IMR-90 (cell line): Measurements from ENCODE around the gene CALHM3. TPM values are rescaled to one million over a fixed set of nuclear protein-coding genes. Genes with fewer than 3 reads are reported as not detected.

Experiments used
- ATAC-seq: fragments of 200-7000 bp; cut with Tn5 transposase; 2 replicates; pipeline ENCODE4 v1.9.1; 2020; ENCODE audit warnings: low read depth, mild to moderate bottlenecking, moderate library complexity
- BruUV-seq: library from RNA; stranded (reverse); fragments of 400-500 nt; replicated peaks from 2 replicates; lab custom pipeline; 2021; lab: Mats Ljungman, UMichigan
- CTCF ChIA-PET: fragments of 300-600 bp; formaldehyde crosslinking; extraction: SDS; loops from one replicate; lab custom pipeline; 2021; ENCODE audit warnings: antibody characterized with exemption; lab: Yijun Ruan, JAX
- POLR2A ChIA-PET: fragments of 300-600 bp; sonication (Branson Sonifier 250); formaldehyde crosslinking; loops from one replicate; lab custom pipeline; 2022; ENCODE audit warnings: antibody characterized with exemption; ENCODE audit not compliant: unreplicated experiment; lab: Charles Lee
- DNase-seq: peaks from one replicate; pipeline ENCODE4 v3.0.0; 2013
- H2AFZ ChIP-seq: replicated peaks from 2 replicates; pipeline ENCODE3; 2013; ENCODE audit warnings: low read length, mild to moderate bottlenecking; ENCODE audit not compliant: poor library complexity
- H2AK5ac ChIP-seq: 2 replicates; pipeline ENCODE4 v1.6.1; 2013; ENCODE audit warnings: low read depth, low read length, inconsistent platforms
- H2AK9ac ChIP-seq: replicated peaks from 2 replicates; pipeline ENCODE3; 2013; ENCODE audit warnings: mild to moderate bottlenecking, low read depth, low read length, moderate library complexity; ENCODE audit not compliant: poor library complexity
- H2BK120ac ChIP-seq: 2 replicates; pipeline ENCODE4 v1.6.1; 2013; ENCODE audit warnings: low read depth, low read length, inconsistent platforms
- H2BK15ac ChIP-seq: 3 replicates; pipeline ENCODE4 v1.6.1; 2013; ENCODE audit warnings: low read depth, low read length, inconsistent platforms
- H2BK20ac ChIP-seq: 2 replicates; pipeline ENCODE4 v1.6.1; 2013; ENCODE audit warnings: low read depth, mild to moderate bottlenecking, inconsistent platforms, low read length, moderate library complexity
- H2BK5ac ChIP-seq: 2 replicates; pipeline ENCODE4 v1.6.1; 2013; ENCODE audit warnings: mild to moderate bottlenecking, low read depth, low read length, inconsistent platforms; ENCODE audit not compliant: poor library complexity, severe bottlenecking
- H3K14ac ChIP-seq: replicated peaks from 2 replicates; pipeline ENCODE4 v1.6.1; 2013; ENCODE audit warnings: low read depth, low read length, inconsistent platforms
- H3K18ac ChIP-seq: 2 replicates; pipeline ENCODE4 v1.6.1; 2013; ENCODE audit warnings: low read depth, low read length, control low read depth
- H3K23ac ChIP-seq: 2 replicates; pipeline ENCODE4 v1.6.1; 2013; ENCODE audit warnings: low read depth, low read length, inconsistent platforms
- H3K27ac ChIP-seq: 2 replicates; pipeline ENCODE4 v1.5.1; 2013; ENCODE audit warnings: mild to moderate bottlenecking, control low read depth, low read length; ENCODE audit not compliant: insufficient read depth
- H3K27me3 ChIP-seq: 2 replicates; pipeline ENCODE4 v1.6.1; 2013; ENCODE audit warnings: low read length; ENCODE audit not compliant: control insufficient read depth, insufficient read depth
- H3K36me3 ChIP-seq: 2 replicates; pipeline ENCODE4 v1.6.1; 2013; ENCODE audit warnings: low read length, mixed read lengths; ENCODE audit not compliant: control insufficient read depth, insufficient read depth
- H3K4ac ChIP-seq: 2 replicates; pipeline ENCODE4 v1.6.1; 2013; ENCODE audit warnings: low read depth, low read length, inconsistent platforms
- H3K4me1 ChIP-seq: 2 replicates; pipeline ENCODE4 v1.6.1; 2013; ENCODE audit warnings: low read length, mixed read lengths; ENCODE audit not compliant: control insufficient read depth, insufficient read depth
- H3K4me2 ChIP-seq: 2 replicates; pipeline ENCODE4 v1.6.1; 2013; ENCODE audit warnings: low read depth, mild to moderate bottlenecking, control low read depth, low read length, moderate library complexity
- H3K4me3 ChIP-seq: 2 replicates; pipeline ENCODE4 v1.5.1; 2013; ENCODE audit warnings: low read depth, mild to moderate bottlenecking, control low read depth, low read length, moderate library complexity; ENCODE audit not compliant: insufficient read depth
- H3K56ac ChIP-seq: 2 replicates; pipeline ENCODE4 v1.6.1; 2013; ENCODE audit warnings: low read length, inconsistent platforms; ENCODE audit not compliant: insufficient read depth; ENCODE audit errors: extremely low read depth
- H3K79me1 ChIP-seq, 2 experiments: 2 replicates each; pipeline ENCODE4 v1.6.1; 2013; ENCODE audit warnings: low read length in 2 of 2, inconsistent platforms in 1 of 2, low read depth in 1 of 2
- H3K9ac ChIP-seq: 2 replicates; pipeline ENCODE4 v1.6.1; 2013; ENCODE audit warnings: low read depth, low read length, control low read depth
- H3K9me1 ChIP-seq: 2 replicates; pipeline ENCODE4 v1.6.1; 2013; ENCODE audit warnings: low read length, inconsistent platforms; ENCODE audit not compliant: insufficient read depth
- H3K9me3 ChIP-seq: 2 replicates; pipeline ENCODE4 v1.6.1; 2013; ENCODE audit warnings: low read length; ENCODE audit not compliant: control insufficient read depth, insufficient read depth
- H4K20me1 ChIP-seq: 2 replicates; pipeline ENCODE4 v1.6.1; 2013; ENCODE audit warnings: low read length, inconsistent platforms; ENCODE audit not compliant: insufficient read depth
- H4K5ac ChIP-seq: 2 replicates; pipeline ENCODE4 v1.6.1; 2013; ENCODE audit warnings: mild to moderate bottlenecking, low read depth, low read length, control low read depth
- H4K8ac ChIP-seq, 2 experiments: 2 replicates each; pipeline ENCODE4 v1.6.1; 2013; ENCODE audit warnings: low read depth in 2 of 2, low read length in 2 of 2, control low read depth in 1 of 2, inconsistent platforms in 1 of 2
- H4K91ac ChIP-seq: 2 replicates; pipeline ENCODE4 v1.6.1; 2013; ENCODE audit warnings: low read depth, low read length, inconsistent platforms; ENCODE audit not compliant: insufficient read depth
- BHLHE40 ChIP-seq: fragments of 150-350 bp; IDR thresholded peaks from 2 replicates; pipeline ENCODE4 v1.6.1; 2016; ENCODE audit warnings: mild to moderate bottlenecking, low read depth, low read length
- CEBPB ChIP-seq: IDR thresholded peaks from 2 replicates; pipeline ENCODE4 v1.6.1; 2012; ENCODE audit warnings: low read depth, low read length, improper control_type of control experiment
- CHD1 ChIP-seq: IDR thresholded peaks from 2 replicates; pipeline ENCODE4 v1.6.1; 2012; ENCODE audit warnings: low read depth, low read length, improper control_type of control experiment
- FOS ChIP-seq: fragments of 150-350 bp; IDR thresholded peaks from 2 replicates; pipeline ENCODE4 v1.6.1; 2016; ENCODE audit warnings: low read depth, low read length
- MAFK ChIP-seq: IDR thresholded peaks from 2 replicates; pipeline ENCODE4 v1.6.1; 2012; ENCODE audit warnings: low read depth, low read length, improper control_type of control experiment
- MAZ ChIP-seq: IDR thresholded peaks from 2 replicates; pipeline ENCODE4 v1.6.1; 2012; ENCODE audit warnings: low read depth, mild to moderate bottlenecking, low read length, improper control_type of control experiment, moderate library complexity, borderline replicate concordance
- MXI1 ChIP-seq: IDR thresholded peaks from 2 replicates; pipeline ENCODE4 v1.6.1; 2012; ENCODE audit warnings: low read depth, mild to moderate bottlenecking, low read length, moderate library complexity, borderline replicate concordance
- NFE2L2 ChIP-seq: fragments of 150-350 bp; IDR thresholded peaks from 2 replicates; pipeline ENCODE4 v1.6.1; 2016; ENCODE audit warnings: low read depth, mild to moderate bottlenecking, low read length
- POLR2A ChIP-seq: IDR thresholded peaks from 2 replicates; pipeline ENCODE4 v1.6.1; 2012; ENCODE audit warnings: mild to moderate bottlenecking, low read depth, low read length
- RAD21 ChIP-seq: IDR thresholded peaks from 2 replicates; pipeline ENCODE4 v1.6.1; 2012; ENCODE audit warnings: low read length, improper control_type of control experiment
- RCOR1 ChIP-seq: IDR thresholded peaks from 2 replicates; pipeline ENCODE4 v1.6.1; 2012; ENCODE audit warnings: mild to moderate bottlenecking, low read length, improper control_type of control experiment; ENCODE audit not compliant: insufficient replicate concordance
- RFX5 ChIP-seq: IDR thresholded peaks from 2 replicates; pipeline ENCODE4 v1.8.0; 2012; ENCODE audit warnings: low read depth, mild to moderate bottlenecking, low read length, moderate library complexity
- SMC3 ChIP-seq: fragments of 150-350 bp; IDR thresholded peaks from 2 replicates; pipeline ENCODE4 v1.6.1; 2016; ENCODE audit warnings: low read depth, mild to moderate bottlenecking, antibody characterized with exemption, low read length, moderate library complexity
- WGBS, 2 experiments: methylation state at CpG; one replicate each; pipeline versions ENCODE4 v1.1.5 to v1.1.7; 2013; ENCODE audit warnings: missing lambda C conversion rate in 2 of 2; ENCODE audit not compliant: insufficient read length in 1 of 2; ENCODE audit errors: extremely low coverage in 2 of 2; 5-methylcytosine and 5-hydroxymethylcytosine counted together
- dilution Hi-C: fragments of 300-500 bp; cut with HindIII; formaldehyde crosslinking; loops from one replicate; pipeline ENCODE4 v1.14.3; 2018; ENCODE audit warnings: low sequenced_read_pairs; ENCODE audit not compliant: unreplicated experiment
- in situ Hi-C: fragments of 300-500 bp; cut with MboI; formaldehyde crosslinking; loops from 3 replicates; pipeline ENCODE4 v1.14.3; 2019; ENCODE audit warnings: low sequenced_read_pairs, inconsistent platforms, mixed read lengths
- intact Hi-C: fragments of 100-400 bp; cut with micrococcal nuclease; formaldehyde crosslinking; loops from 2 replicates; pipeline ENCODE4 v1.10.0; 2022
- polyA plus RNA-seq, 3 experiments: library from polyadenylated mRNA; depleted of rRNA; stranded (reverse); fragments of >200 nt; gene quantifications; 2 replicates each; pipeline ENCODE4 v1.2.3, GENCODE V29; 2012; ENCODE audit warnings: low replicate concordance in 1 of 3
- total RNA-seq: library from RNA; depleted of rRNA; stranded (reverse); fragments of >200 nt; gene quantifications from 2 replicates; pipeline ENCODE4 v1.2.3, GENCODE V29; 2012
- TF ChIP-seq, protein P1 (sequence below): fragments of 150-350 bp; IDR thresholded peaks from 2 replicates; pipeline ENCODE4 v1.6.1; 2017; ENCODE audit warnings: mild to moderate bottlenecking, antibody characterized with exemption, low read length, low read depth
- TF ChIP-seq, protein P2 (sequence below): fragments of 150-350 bp; IDR thresholded peaks from 2 replicates; pipeline ENCODE4 v1.6.1; 2016; ENCODE audit warnings: low read depth, mild to moderate bottlenecking, low read length, moderate library complexity, borderline replicate concordance
- TF ChIP-seq, protein P3 (sequence below): conservative IDR thresholded peaks from 2 replicates; pipeline ENCODE4 v1.5.1; 2012; ENCODE audit warnings: mild to moderate bottlenecking, low read depth, low read length, improper control_type of control experiment

CALHM3 gene
- total and polyA plus RNA-seq, 2 of the 4 experiments (the other 2 are of a cell fraction) = not detected

DNA sequence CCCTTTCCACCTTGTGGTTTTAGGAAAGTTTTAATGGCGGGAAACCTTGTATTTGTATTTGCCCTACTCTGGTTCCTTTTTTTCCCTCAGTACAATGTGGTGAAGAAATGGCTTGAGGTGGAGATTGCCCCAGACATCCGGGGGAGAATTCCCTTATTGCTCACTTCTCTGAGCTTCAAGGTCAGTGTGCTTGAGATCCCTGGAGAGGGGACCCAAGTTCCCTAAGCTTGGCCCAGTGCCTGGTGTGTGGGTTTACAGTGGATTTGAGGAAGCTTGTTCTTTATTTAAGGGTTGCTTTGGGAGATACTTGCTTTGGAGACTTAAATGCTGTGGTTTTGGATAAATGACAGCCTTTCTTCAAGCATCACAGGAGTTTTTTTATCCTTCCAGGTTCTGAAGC lies 45.2 kb downstream of the CALHM3 start:
- Histone ChIP-seq H4K91ac (no peak overlapping the region), H2AFZ (no peak overlapping the region), H3K79me1 (peaks cover 5 to 6% of the 10 kb centered on the region in 2 experiments; a peak in 2 of 4 replicates), H2BK15ac (no peak overlapping the region), H2AK9ac (no peak overlapping the region), H3K9me1 (no peaks in the 10 kb centered on the region), H4K20me1 (no peaks in the 10 kb centered on the region), H3K36me3 (peaks cover 50% of the 10 kb centered on the region), H2BK120ac (no peak overlapping the region), H3K14ac (no peak overlapping the region), H3K23ac (no peak overlapping the region), H2BK20ac (no peak overlapping the region), H3K9me3 (no peaks in the 10 kb centered on the region), H2AK5ac (no peak overlapping the region), H4K5ac (no peak overlapping the region), H3K9ac (no peak overlapping the region), H3K18ac (no peak overlapping the region), H4K8ac (no peak overlapping the region), H2BK5ac (no peak overlapping the region), H3K4me1 (no peaks in the 10 kb centered on the region), H3K4me2 (no peak overlapping the region), H3K27ac (no peak overlapping the region), H3K56ac (no peak overlapping the region), H3K4me3 (no peak overlapping the region), H3K27me3 (no peaks in the 10 kb centered on the region), H3K4ac (no peak overlapping the region)
- ChIA-PET POLR2A (no interaction called here), CTCF (no interaction called here)
- no TSS peak for BruUV-seq
- ATAC-seq (no peak), DNase-seq (no peak)
- TF ChIP-seq, protein P1, sequence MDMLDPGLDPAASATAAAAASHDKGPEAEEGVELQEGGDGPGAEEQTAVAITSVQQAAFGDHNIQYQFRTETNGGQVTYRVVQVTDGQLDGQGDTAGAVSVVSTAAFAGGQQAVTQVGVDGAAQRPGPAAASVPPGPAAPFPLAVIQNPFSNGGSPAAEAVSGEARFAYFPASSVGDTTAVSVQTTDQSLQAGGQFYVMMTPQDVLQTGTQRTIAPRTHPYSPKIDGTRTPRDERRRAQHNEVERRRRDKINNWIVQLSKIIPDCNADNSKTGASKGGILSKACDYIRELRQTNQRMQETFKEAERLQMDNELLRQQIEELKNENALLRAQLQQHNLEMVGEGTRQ = no peak
- TF ChIP-seq RCOR1 (no peak), RAD21 (no peak), CHD1 (no peak), NFE2L2 (no peak), MAFK (no peak), MAZ (no peak), RFX5 (no peak), FOS (no peak), POLR2A (no peak), CEBPB (no peak), SMC3 (no peak), MXI1 (no peak), BHLHE40 (no peak)
- TF ChIP-seq, protein P2, sequence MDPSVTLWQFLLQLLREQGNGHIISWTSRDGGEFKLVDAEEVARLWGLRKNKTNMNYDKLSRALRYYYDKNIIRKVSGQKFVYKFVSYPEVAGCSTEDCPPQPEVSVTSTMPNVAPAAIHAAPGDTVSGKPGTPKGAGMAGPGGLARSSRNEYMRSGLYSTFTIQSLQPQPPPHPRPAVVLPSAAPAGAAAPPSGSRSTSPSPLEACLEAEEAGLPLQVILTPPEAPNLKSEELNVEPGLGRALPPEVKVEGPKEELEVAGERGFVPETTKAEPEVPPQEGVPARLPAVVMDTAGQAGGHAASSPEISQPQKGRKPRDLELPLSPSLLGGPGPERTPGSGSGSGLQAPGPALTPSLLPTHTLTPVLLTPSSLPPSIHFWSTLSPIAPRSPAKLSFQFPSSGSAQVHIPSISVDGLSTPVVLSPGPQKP = no peak
- TF ChIP-seq, protein P3, sequence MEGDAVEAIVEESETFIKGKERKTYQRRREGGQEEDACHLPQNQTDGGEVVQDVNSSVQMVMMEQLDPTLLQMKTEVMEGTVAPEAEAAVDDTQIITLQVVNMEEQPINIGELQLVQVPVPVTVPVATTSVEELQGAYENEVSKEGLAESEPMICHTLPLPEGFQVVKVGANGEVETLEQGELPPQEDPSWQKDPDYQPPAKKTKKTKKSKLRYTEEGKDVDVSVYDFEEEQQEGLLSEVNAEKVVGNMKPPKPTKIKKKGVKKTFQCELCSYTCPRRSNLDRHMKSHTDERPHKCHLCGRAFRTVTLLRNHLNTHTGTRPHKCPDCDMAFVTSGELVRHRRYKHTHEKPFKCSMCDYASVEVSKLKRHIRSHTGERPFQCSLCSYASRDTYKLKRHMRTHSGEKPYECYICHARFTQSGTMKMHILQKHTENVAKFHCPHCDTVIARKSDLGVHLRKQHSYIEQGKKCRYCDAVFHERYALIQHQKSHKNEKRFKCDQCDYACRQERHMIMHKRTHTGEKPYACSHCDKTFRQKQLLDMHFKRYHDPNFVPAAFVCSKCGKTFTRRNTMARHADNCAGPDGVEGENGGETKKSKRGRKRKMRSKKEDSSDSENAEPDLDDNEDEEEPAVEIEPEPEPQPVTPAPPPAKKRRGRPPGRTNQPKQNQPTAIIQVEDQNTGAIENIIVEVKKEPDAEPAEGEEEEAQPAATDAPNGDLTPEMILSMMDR = no peak
- in situ Hi-C loops (no loop called here), intact Hi-C loops (no loop called here), dilution Hi-C loops (no loop called here)
- WGBS, 2 experiments = no CpG with 5 or more reads among the region's 2 CpGs
